NCI-H2171 (cell line): ENCODE results near the gene ALPL.
"Not testable (repeated sequence)": the region's sequence is repeated elsewhere in the genome, so short reads cannot be mapped to it uniquely, and the experiment has no call there.

Source experiments
- DNase-seq: peaks from one replicate; lab custom pipeline; 2025; lab: John Stamatoyannopoulos, UW

ALPL gene

DNA sequence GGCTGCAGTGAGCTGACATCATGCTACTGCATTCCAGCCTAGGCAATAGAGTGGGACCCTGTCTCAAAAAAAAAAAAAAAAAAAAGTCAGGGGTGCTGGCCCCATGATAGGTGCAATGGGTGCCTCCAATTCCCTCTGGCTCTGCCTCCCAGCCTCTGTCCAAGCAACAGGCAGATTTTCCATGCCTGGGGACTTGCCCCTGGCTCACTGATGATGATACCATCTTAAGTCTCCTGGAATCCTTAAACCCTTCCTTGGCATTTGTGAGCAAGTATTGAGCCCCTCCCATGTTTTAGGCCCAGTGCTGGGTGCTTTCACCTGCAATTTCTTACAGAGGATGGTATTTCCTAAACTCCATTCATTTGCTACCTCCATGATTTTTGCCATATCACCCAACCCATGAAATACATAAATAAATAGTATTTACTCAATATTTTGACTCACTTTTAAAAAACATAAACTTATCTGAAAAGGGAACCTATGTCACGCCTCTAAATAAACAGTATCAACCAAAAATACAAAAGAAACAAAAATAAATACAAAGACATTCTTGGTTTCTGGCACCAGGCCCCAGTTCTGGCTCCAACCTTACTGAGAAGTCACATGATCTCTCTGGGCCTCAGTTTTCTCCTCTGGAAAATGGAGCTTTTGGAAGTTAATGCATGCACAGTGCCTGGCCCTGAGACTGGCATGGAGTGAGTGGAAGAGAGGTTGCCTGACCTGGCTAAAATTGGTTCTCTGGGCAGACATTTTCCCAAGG lies 1.5 kb upstream of the ALPL start:
- DNase-seq, result no peak

DNA sequence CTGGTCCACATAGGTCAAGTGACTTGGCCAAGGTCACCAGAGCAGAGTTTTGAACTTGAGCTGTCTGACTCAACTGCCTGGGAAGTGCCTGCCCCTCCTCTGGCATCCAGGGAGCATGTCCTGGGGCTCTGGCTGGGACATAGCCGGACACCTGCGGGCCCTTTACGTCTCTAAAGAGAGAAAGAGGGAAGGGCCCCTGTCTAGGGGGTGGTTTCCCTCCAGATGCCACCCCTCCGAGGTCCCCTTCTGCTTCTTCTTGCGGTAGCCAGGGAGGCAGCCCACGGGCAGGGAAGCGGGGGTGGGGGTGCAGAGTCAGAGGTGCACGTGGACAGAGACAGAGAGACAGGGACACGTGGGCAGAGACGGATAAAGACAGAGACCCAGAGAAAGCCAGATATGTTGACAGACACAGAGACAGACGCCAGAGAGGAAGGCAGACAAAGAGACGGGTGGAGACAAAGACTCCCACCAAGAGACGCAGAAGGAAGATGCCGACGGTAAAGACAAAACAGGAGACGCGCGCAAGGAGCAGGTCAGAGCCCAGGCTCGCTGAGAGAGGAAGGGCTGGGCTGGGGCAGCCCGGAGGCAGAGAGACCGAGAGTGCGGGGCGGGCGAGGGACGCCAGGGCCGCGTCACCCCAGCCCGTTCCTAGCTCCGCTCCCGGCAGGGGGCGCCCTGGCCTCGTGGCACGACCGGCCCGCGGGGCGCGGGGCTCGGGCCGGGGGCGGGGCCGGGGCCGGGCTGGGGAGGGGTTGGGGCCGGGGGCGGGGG lies 458 bp upstream of the ALPL start:
- peak; percentile 83 for DNase-seq

DNA sequence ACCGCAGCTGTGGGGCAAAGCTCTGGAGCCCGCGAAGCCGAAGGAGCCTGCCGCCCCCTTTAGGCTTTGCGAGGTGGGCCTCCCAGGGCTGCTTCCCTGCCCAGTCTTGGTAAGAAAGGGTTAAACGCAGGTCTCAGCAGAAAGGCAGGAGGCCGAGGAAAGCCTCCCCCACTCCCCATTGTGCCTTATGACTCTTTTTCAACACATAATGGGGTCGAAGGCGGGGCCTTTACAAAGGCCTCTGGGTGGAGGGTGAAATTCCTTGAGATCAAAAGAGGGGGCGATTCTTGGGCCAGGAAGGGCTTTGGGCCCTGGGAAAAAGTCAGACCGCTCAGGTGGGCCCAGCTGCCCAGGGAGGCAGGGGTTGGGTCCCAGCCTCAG lies 880 bp downstream of the ALPL start:
- DNase-seq, result no peak

DNA sequence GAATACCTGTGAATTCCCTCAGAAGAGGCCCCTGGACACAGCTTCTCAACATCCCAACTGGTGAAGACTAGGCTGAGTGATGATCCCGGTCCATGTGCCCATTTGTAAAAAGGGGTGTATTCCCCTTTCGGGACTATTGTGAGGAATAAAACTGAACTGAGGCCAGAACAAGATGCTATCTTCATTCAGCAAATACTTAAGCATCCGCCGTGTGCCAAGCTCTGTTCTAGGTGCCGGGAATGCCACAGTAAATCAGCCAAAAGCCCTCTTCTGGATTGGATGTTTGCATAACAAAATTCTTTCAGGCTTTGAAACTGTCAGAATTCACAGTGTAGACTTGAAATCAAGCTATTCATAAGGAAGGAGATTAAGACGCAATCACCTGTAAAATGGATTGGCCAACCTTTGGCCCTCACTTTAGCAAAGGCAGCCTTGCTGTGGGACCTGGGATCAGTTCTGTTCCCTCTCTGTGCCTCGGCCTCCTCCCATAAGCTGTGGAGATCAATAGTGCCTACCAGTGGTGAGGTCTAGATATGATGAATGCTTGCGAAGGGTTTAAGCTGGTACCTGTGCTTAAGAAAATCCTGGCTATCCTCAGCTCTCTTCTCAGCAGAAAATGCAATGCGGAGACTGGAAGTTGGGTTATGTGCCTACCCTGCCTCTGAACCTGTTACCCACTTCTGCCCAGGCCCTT lies 1.8 kb downstream of the ALPL start:
- DNase-seq, result no peak

DNA sequence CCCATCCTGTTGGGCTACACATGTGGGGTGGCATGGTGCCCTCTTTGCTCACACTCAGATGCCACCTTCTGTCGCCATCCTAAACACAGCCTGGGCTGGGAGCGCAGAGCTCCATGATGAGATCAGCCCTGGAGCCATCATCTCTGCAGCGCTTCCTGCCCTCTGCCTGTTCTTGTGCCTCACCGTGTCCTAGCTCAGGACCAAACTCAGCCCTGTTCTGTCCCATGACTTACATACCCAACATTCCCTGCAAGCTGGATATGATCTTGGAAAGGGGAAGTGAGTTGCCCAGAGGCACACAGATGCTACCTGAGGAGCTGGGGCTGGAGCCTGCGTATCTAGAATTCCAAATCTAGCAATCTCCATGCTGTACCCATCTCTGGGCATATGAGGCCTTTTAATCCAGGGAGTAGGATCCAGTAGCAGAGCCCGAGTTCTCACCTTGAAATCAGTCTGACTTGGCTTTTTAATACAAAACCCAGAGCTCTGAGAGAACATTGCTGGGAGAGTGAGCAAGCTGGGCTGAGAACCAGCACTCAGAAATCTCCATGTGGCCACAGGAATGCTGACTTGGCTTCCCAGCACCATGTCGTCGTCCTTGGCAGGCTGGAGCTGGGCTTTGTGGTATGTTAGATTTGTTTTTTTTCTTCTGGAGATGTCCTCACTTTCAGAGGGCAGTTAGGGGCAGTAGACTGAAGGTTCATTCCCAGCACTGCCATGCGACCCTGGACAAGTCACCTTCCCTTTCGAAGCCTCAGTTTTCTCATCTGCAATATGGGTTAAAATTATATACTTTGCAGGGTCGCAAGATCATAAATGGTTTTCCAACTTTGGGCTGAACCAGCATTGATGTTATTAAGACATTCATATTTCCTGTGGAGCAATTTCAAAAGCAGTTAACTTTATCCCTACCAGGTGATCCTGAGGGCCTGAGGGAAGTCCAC lies 2.6 kb downstream of the ALPL start:
- no peak for DNase-seq

DNA sequence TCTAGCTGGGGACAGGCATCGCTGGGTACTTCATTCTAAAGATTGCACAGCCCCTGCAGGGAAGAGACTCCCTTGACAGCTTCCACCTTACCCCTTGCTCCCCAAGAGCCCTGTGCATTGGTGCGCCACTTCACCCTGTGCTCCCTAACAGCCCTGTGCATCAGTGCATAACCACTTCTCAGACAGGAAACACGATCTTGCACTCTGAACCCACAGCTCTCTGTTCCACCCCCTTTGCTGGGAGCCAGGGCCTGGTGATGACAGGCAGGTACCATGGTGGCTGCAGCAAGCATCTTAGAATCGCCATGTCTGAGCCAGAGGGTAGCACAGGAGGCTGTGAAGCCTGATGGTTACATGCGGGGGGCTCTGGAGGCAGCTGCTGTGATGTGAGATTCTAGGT lies 5.0 kb downstream of the ALPL start:
- no peak for DNase-seq

DNA sequence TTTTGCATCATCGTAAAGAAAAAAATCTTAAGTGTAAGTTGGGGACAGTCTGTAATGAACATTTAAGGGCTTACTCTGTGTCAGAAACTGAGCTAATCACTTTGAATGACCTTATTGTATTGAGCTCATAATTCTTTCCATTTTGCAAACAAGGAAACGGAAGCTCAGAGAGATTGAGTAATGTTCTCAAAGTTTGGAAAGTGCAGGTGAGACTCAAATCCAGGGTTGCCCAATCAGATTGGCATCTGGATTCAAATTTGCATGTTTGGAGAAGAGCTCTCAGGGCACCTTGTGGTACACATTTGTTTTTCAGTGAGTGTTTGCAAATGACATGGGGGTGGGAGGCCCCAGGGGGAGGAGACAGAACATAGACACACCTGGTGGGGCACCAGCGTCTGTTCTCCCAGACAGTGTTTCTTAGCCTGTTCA lies 8.0 kb downstream of the ALPL start:
- DNase-seq, result peak; percentile 36

DNA sequence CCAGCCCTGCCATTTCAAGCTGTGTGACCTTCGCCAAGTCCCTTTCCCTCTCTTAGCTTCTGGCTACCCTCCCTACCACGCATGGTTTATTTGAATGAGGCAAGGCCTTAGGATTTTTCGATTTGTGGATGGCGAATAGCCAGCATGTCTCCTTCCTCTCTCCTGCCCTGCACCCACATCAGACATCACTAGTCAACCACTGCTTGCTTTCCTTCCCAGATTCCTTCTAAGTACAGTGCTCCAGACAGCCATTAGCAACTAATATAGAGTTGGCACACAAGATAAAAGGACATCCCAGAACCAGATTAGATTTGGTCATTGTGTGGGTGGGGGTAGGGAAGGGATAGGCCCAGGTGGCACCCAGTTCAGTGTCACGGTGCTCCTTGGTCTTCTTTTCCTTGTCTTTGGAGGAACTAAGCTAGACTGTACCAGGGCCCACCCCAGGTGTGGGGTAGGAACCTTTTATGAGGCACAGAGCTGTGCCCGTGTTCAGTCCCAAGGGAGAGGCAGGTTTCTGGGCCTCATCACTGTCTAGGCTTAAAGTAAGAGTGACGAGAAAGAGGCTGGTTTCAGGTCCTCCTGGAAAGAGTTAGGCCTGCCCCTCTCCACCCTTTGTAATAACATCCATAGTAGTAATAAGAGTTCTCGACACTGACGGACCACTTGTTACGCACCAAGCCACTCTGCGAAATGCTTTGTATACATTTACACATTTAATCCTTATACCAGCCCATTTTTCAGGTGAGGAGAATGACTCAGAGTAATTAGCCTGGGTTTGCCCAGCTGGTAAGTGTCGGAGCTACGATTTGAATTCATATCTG lies 8.6 kb downstream of the ALPL start:
- DNase-seq, result no peak

DNA sequence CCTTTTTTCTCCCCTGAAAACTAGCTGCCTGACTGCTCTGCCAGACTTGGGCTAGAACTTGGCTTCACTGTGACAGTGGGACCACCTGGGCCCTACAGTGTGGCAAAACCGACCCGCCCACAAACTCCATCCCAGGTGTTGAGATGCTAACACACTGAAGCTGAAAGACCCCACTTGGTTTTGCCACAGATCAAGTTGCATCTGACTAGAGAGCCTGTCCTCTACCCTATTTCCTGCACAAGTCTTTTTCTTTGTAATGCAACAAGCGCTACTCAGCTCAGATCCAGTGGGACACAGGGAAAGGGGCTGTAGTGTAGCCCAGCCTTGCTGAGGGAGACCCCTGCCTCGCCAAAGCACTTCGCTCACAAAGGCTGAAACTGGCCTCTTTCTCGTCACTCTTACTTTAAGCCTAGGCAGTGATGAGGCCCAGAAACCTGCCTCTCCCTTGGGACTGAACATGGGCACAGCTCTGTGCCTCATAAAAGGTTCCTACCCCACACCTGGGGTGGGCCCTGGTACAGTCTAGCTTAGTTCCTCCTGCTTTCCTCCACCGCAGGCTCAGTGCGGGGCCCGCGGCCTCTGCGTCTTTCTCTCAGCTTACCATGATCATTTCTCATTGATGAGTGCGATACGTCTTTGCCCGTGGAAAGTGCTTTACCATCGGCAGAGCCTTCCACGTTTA lies 9.7 kb downstream of the ALPL start:
- peak; percentile 32 for DNase-seq

DNA sequence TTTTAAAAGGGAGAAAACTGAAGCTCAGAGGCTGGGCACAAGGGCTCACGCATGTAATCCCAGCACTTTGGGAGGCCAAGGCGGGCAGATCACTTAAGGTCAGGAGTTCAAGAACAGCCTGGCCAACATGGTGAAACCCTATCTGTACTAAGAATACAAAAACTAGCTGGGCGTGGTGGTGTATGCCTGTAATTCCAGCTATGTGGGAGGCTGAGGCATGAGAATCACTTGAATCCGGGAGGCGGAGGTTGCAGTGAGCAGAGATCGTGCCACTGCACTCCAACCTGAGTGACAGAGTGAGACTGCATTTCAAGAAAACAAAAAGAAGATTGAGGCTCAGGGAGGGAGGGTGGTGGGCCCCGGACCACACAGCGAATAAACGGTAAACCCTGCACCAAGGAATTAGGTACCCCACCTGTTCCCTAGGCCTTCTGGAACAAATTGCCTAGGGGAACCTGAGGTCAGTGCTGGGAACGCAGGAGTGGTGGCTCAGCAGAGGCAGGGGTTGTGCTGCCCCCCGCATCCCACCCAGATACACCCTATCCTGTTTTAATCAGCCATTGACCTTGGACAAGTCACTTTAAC lies 10.4 kb downstream of the ALPL start:
- not testable (repeated sequence) for DNase-seq

DNA sequence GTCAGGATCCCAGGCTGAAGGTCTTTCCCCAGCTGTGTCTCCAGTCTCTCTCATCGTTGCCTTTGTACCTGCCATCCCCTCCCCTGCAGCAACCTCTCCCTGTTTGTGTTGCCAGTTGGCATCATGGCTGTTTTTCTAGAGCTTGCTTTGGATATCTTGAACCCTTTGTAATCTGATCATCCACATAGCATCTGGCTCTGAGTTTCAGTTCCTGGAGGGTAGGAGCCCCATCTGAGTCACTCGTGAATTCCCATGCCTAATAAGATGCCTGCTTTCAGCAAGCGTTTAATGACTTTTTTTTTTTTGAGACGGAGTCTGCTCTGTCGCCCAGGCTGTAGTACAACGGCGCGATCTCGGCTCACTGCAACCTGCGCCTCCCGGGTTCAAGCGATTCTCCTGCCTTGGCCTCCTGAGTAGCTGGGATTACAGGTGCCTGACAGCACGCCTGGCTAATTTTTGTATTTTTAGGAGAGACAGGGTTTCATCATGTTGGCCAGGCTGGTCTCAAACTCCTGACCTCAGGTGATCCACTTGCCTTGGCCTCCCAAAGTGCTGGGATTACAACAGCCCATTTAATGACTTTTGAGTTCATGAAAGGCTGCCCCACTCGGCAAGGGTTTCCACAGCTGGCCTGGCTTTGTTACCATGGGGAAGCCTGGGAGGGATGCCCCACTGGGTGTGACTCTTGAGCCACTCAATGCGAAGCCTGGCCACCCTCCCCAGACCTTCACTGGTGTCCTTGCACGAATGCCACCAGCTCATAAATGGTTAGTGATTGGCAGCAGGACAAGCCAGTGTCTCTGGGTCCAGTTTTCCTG lies 11.9 kb downstream of the ALPL start:
- DNase-seq, result peak; percentile 95

DNA sequence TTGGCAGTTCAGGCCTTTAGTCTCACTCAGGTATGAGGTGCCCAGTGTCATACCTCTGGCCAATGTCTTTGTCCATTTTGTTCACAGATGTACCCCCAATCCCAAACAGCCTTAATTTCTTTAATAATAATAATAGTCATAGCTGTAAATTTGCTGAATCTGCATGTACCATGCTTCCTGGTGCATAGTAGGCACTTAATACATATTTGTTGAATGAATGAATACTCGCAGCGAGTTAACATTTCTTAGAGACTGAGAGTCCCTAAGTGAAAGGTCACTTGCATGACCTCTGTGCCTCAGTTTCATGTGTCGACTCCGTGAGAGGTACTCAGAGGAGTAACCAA lies 12.5 kb downstream of the ALPL start:
- no peak for DNase-seq

DNA sequence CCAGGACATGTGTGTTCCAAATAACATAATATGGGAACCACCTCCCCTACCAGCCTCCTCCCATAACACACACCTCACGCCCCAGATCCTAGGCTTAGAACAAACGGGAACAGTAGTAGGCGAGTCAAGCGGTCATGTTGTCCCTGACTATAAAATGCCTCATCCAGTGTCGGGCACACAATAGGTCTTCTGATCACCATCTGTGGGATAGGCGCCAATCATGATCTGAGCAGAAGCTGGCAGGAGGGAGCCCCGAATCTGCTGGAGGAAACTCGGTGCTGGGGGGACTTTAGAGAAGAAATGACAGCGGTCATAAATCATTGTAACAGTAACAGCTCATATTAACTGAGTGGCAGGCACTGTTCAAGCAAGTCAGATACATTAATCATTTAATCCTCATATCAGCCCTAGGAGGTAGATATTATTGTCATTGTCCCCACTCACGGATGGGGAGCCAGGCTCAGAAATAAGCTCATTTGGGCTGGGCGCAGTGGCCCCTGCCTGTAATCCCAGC lies 13.4 kb downstream of the ALPL start:
- no peak for DNase-seq

DNA sequence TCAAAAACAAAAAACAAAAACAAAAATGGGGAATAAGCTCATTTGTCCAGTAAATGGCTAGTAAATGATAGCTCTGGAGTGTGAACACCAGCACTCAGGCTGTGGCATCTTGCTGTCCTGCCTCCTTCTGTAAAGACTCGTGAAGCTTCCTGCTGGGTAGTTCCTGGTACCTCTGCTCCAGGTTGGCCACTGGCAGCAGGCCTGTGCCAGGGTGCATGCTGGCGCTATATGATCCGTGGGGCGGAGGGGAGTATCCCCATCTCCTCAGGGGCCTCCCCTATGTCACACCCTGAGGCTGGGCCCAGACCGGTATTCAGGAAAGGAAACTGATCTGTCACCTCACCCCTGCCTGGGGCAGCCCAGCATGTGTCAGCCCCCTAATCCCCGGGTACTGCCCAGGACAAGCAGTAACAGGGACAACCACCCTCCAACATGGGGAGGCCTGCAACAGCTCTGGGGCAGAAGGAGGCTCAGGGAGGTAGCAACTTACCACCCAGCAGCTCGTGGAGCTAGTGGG lies 14.1 kb downstream of the ALPL start:
- no peak for DNase-seq

DNA sequence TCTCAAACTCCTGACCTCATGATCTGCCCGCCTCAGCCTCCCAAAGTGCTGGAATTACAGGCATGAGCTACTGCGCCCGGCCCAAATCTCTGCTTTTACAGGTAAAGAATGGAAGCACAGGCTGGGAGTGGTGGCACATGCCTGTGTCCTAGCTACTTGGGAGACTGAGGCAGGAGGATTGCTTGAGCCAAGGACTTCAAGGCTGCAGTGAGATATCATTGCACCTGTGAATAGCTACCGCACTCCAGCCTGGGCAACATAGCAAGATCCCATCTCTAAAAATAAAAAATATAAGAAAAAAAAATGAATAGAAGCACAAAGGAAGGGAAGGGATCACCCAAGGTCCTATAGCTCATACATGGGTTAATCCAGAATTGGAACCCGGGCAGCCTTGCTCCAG lies 15.0 kb downstream of the ALPL start:
- DNase-seq, result no peak

DNA sequence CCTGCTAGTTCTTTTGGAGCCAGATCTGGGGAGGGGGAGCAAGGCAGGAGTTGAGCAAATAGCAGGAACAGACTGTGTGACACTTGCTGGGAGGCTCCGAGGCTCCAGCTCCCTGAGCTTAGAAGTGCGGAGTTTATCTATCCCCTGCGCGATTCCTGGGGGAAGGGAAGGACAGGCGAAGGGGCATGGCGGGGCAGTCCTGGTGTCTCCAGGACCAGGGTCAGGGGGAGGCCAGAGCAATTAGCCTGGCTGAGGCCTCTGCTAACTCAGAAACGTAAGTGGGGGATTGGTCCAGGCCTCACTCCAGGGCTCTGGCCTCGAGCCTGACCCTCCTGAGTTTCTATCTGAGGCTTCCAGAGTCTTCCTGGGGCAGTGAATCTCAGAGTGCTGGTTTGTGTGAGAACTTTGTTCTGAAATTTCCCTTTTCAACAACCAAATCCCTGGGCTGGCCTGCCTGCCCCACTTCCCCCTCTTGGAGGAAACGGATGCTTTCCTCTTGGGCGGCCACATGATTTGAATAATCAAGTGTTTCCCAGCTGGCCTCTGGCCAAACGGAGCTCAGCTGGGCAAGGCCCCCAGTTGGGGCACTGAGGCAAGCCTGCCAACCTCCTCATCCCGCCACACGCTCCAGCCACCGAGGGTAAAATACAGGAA lies 15.6 kb downstream of the ALPL start:
- DNase-seq, result peak; percentile 47

DNA sequence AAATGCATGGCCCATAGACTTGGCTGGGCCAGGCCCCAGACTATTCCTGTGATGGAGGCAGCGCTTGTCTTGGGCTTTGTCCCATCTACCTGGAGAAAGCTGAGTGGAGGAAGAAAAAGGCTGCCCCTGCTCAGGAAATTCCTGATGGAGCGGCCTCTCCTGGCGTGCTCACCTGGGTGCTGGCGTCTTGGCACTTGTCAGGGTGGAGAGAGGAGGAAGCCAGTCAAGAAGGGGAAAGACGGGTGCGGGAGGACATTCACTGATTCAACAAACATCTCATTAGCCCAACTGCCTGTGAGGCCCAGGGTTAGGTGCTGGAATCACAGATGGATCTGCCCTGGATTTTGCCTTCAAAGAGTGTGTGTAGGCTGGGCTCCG lies 16.1 kb downstream of the ALPL start:
- no peak for DNase-seq

DNA sequence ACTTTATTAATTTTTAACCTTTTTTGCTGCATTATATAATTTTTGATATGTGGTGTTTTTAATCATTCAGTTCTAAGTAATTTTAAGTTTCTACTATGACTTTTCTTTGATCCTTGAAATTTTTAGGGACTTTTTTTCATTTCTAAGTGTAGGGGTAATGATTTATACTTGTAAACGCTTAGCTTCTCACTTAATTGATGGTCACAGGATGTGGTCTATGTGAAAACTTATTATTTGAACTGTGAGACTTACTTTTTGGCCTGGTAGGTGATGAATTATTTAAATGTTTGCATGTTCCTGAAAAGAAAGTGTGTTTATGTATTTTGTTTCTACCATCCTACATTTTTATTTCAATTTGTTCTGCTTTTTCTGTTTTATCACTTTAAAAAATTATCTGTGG lies 17.2 kb downstream of the ALPL start:
- no peak for DNase-seq
